8988T (cell line): ENCODE data around the gene KLHDC7A.

Experiments used
- DNase-seq: peaks from one replicate; pipeline ENCODE4 v3.0.0; 2011

Gene KLHDC7A

DNA sequence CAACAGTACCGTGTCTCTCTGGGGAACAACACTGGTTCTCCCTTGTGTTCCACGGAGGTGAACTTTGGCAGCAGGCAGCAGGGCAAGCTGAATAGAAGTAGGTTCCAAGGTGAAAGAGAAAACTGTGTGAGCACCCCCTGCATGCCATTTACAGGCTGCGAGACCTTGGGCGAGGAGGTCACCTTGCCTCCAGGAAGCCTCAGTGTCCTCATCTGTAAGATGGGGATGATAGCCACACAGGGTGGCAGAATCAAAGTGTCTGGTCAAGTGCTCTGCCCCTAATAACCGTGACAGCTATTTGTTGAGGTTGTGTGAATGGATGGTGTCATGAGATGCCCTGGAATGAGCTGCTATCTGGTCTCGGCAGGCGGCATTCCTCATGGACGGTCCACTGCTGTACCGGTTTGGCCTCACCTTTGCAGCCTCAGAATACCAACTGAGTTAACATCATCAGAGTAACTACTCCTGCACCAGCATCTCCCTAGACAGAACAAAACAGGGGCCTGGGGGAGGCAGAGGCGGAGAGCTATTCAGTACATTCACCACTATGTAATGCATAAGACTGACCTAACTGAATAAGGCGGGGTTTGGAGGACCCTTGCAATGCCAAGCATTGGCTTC is 7.4 kb upstream of the KLHDC7A start:
- DNase-seq = no peak

DNA sequence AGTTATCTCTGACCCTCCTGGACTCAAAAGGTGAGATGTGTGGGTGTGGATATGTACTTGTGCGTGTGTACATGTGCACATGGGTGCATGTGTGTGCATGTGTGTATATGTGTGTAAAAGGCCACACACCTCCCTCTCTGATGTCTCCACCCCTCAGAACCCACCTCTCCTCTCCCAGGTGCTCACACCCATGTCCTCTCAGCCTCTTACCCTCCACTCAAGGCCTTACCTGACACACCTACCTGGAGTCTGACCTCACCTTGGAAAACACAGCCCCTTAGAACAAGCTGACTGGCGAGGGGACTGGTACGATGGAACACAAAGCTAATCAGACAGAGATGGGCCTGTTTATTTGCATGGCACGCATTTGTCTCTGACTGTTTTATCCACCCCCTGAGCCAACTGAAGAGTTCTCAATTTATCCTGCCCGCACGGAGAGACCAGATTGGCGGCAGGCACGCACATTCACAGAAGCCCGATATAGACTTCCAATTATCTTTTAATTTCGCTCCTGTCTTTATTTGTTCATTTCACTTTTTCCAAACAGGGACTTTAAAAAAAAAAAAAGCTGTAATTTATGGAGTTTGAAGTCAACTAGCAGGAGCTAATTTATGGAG is 6.1 kb upstream of the KLHDC7A start:
- no peak for DNase-seq

DNA sequence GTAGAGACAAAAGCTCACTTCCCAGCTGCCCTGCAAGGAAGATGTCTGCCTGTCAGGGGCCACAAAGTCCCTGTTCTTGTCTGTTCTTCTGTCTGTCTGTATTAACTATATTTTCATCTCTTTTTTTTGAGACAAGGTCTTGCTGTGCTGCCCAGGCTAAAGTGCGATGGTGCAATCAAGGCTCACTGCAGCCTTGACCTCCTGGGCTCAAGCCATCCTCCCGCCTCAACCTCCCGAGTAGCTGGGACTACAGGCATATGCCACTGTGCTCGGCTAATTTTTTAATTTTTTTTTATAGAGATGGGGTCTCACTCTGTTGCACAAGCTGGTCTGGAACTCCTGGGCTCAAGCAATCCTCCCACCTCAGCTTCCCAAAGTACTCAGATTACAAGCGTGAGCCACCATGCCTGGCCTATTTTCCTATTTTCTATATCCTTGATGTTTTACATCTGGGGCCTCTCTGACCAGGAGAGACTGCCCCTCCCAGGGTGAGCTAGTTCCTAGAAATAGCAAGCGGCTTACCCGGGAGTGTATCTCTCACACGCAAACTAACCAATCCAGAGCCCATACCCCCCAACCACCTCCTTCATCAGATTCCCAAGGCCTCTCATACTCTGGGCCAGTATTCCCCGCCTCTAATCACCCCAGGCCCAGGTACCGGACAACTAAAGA is 5.4 kb upstream of the KLHDC7A start:
- DNase-seq = no peak

DNA sequence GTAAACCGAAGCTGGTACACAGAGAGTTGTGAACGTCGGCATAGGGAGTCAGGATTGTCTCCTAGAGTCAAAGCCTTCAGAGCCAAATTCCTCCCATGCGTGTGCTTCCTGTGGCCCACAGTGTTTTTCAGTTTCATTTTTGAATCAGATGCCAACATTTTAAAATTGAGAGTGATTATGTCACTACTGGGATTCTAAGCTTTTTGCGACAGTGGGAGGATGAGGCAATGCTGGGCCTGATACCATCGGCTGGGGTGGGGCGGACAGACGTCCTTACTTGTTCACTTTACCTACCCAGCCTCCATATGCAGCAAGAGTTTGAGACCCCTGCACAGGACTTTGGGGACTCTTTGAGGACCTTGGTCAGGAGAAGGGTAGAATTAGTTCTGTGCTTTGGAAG is 1.3 kb upstream of the KLHDC7A start:
- DNase-seq = no peak

DNA sequence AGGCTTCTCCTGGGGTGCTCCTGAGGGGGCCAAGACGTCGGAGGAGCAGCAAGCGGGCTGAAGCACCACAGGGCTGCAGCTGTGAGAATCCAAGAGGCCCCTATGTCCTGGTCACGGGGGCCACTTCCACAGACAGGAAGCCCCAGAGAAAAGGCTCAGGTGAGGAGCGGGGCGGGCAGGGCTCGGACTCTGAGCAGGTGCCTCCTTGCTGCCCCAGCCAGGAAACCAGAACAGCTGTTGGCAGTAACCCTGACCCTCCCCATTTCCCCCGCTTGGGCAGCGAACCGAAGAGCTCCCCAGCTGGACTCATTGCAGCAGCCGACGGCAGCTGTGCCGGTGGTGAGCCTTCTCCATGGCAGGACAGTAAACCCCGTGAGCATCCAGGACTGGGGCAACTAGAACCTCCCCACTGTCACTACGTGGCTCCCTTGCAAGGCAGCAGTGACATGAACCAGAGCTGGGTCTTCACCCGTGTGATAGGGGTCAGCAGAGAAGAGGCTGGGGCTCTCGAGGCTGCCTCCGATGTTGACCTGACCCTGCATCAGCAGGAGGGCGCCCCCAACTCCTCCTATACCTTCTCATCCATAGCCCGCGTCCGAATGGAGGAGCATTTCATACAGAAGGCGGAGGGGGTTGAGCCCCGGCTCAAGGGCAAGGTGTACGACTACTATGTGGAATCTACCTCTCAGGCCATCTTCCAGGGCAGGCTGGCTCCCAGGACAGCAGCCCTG is 625 bp downstream of the KLHDC7A start:
- no peak for DNase-seq

DNA sequence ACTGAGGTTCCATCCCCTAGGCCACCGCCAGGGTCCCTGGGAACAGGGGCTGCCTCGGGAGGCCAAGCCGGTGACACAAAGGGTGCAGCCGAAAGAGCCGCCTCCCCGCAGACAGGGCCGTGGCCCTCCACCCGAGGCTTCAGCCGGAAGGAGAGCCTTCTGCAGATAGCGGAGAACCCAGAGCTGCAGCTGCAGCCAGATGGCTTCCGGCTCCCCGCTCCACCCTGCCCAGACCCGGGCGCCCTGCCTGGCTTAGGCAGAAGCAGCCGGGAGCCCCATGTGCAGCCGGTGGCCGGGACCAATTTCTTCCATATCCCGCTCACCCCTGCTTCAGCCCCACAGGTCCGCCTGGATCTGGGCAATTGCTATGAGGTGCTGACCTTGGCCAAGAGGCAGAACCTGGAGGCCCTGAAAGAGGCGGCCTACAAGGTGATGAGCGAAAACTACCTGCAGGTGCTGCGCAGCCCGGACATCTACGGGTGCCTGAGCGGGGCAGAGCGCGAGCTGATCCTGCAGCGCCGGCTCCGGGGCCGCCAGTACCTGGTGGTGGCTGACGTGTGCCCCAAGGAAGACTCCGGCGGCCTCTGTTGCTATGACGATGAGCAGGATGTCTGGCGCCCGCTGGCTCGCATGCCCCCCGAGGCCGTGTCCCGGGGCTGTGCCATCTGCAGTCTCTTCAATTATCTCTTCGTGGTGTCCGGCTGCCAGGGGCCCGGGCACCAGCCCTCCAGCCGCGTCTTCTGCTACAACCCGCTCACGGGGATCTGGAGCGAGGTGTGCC is 1.4 kb downstream of the KLHDC7A start:
- DNase-seq = no peak

DNA sequence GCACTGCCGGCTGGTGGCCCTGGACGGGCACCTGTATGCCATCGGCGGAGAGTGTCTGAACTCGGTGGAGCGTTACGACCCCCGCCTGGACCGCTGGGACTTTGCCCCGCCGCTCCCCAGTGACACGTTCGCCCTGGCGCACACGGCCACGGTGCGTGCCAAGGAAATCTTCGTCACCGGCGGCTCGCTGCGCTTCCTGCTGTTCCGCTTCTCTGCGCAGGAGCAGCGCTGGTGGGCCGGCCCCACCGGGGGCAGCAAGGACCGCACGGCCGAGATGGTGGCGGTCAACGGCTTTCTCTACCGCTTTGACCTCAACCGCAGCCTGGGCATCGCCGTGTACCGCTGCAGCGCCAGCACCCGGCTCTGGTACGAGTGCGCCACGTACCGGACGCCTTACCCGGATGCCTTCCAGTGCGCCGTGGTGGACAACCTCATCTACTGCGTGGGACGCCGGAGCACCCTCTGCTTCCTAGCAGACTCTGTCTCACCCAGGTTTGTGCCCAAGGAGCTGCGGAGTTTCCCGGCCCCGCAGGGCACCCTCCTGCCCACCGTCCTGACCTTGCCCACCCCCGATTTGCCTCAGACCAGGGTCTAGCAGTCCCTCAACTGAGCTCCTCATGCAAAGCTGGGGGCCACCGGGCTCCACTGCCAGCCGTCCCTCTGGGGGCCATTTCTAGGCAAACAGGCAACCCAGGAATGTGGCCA is 2.1 kb downstream of the KLHDC7A start:
- no peak for DNase-seq

DNA sequence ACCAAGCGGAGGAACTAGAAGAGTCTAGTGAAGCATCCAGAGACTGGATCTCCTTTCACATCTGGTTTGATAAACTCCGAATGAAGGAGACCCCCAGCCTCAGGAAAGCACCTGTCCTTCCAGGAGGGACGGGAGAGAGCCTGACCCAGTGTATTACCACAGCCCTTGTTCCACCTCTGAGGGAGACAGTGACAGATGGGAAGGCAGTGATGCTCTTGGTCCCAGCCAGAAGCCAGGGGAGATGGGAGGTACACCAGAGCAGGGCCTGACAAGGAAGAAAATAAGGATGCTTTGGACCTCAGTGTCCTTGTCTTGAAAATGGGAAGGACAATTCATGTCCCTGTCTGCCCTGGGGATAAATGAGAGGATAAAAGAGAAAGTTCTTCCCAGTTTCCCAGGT is 3.5 kb downstream of the KLHDC7A start:
- DNase-seq = no peak

DNA sequence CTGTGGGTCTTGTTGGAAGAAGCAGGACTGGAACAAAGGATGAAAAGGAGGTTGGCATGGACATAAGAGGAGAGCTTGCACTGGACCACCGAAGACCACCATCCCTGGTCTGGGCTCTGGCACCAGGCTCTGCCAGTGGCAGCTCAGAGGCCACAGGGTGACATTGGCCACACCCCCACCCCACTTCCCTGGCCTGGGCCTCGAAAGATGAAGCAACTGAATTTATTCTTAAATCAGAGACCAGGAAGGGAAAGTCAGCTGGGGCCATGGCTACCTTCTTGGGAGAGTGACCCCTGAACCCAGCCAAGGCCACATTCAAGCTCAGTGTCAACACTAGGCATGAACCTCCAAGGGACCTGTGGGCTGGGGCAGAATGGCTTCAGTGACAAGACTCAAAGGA is 4.0 kb downstream of the KLHDC7A start:
- no peak for DNase-seq

DNA sequence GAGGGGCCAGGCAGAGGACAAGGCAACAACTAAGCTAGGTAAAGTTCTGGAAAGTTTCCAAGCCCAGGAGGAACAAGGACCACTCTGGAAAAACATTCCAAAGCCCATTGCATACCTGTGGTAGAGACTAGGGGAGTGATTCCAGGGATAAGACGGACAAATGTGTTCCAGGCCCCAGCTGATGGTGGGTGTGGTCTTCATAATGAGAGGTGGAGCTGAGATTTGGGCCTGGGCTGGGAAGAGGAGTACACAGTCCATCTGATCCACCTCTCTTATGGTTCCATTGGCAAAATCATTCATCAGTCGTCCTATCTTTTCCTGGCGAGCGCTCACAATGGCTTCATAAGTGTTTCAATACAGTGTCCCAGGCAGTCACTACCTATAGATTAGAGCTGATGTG is 4.5 kb downstream of the KLHDC7A start:
- DNase-seq = no peak

DNA sequence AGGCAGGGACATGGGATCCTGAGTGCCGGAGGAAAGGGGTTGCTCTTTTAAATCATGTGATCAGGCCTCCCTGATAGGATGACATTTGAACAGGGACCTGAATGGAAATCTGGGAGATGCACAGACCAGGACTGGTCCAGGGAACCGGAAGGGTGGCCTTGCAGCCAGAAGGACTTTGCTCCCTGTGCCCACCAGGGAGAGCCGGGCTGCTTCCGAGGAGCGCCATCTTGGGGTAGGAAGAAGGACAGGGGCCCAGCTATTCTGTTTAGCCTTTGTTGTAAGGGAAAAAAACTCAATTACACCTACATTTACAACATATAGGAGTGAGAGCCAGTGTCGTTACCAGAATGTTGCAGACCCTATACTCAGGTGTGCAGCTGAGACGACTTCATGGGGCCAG is 5.5 kb downstream of the KLHDC7A start:
- DNase-seq = no peak

DNA sequence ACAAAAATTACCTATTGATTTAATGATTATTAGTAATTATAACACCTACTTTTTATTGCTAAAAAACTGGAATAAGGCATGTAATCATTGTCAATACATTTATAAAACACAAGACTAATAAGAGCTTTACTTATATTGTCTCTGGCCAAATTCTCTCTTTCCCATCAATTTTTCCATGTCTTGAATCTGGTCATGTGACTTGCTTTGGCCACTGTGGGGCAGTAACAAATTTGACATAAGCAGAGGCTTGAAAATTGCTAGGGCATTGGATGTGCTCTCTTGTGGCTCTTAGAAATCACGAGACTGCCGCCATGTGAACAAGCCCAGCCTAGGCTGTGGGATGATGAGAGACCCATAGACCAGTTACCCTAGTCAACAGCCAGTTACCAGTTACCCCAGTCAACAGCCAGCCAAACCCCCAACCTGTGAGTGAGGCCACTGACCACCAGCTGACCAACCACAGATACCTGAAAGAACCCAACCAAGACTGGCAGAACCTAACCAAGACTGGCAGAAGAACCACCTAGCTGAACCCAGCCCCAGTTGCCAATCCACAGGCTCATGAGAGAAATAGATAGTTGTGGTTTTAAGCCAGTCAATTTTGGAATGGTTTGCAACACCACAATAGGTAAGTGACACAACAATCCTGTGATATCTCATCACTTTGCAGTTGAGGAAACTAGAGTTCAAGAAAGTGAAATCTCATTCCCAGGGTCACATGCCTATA is 8.8 kb downstream of the KLHDC7A start:
- no peak for DNase-seq

DNA sequence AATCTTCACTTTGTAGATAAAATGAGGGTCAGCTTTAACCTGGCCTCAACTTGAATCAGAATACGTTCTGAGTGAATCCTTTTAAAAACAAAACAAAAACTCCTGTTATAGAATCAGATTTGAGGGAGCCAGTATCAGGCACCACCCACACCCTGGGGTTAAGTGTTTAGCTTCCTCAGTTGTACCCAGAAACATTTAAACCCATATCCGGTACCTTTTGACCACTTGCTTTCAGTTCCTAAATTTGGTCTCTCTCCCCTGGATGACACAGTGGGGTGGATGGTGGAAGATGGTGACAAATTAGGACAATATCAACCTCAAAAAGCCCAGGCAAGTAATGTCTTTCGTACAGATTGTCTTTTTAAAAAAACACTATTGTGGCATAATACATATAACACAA is 10.4 kb downstream of the KLHDC7A start:
- no peak for DNase-seq

DNA sequence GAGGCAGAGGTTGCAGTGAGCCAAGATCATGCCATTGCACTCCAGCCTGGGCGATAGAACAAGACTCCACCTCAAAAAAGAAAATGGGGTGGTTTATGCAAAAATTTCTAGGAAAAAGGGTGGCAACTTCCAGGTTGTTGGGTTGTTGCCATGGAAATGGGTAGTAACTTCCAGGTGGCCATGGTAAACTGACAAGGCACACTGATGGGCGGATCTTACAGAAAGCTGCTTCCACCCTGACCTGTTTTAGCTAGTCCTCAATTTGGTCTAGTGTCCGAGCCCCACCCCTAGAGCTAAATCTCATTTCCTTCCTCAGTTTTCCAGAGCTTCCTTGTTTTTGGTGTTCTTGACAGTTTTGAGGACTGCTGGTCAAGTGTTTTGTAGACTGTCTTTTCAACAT is 13.6 kb downstream of the KLHDC7A start:
- DNase-seq = no peak

DNA sequence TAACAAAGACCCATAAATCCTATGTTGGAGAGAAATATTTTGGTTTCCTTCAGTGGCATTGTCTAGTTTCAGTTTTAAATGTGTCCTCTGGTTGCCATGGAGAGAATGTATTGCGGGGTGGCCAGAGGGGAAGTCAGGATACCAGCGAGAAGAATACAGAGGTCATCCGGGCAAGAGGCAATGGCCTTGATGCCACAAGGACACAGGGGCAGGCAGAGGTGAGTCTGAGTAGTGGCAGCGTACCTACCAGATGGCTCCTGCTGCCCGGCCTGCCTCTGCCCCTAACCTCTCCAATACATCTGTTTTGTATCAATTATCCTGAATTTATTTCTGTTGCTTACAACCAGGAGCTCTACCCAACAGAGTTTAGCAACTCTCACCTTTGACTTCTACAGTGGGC is 14.9 kb downstream of the KLHDC7A start:
- DNase-seq = no peak

DNA sequence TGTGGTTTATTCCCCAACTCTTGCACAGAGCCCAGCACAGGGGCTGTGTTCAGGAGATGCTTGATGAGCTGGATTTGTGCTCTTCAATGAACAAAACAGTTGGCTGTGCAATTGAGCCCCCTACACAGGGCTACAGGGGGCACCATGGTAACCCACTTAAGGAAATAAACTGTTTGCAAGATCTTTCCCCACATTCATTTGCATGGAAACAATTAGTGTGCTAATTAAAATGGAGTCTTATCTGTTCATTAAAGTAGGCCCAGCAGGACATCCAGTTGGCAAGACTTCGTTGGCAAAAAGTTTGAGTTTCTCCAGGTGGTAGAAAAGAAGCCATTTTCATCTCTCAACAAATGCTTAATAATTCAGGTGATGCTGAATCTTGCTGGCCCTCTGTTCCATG is 15.3 kb downstream of the KLHDC7A start:
- DNase-seq = no peak

DNA sequence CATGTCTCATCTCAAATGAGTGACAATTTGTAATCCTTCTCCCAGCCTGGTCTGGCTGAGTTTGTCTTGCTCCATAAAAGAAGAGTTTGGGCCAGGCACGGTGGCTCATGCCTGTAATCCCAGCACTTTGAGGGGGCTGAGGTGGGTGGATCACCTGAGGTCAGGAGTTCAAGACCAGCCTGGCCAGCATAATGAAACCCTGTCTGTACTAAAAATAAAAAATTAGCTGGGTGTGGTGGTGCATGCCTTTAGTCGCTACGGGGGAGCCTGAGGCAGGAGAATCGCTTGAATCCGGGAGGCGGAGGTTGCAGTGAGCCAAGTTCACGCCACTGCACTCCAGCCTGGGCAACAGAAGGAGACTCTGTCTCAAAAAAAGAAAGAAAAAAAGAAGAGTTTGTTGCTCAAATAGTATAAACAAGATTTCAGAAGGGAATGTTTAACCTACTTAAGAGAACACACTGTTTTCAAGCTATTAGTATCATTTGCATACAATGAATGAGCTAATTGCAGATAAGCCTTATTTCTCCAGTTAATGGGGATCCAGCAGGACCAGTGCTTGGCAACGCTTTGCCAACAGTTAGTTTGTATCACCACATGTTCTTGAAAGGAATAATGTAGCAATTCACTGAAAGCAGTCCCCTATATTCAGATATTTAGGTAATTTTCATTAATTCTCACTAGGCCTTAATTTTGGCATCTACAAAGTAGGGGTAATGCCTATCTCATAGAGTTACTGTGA is 15.9 kb downstream of the KLHDC7A start:
- no peak for DNase-seq

DNA sequence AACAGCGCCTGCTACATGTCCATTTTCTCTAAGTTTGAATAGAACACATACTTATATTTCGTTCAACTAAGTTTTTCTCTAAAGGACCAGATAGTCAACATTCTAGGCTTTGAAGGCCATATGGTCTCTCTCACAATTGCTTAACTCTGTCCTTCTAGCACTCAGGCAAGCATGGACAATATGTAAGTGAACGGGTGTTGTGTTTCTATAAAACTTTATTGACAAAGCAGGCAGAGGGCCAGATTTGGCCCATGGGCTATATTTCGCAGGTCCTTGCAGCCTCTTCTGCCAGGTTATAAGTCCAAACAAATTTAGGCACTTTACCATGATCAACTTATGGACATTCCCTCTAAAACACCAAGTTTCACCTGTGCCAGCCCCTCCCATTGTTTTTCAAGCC is 21.1 kb downstream of the KLHDC7A start:
- no peak for DNase-seq

DNA sequence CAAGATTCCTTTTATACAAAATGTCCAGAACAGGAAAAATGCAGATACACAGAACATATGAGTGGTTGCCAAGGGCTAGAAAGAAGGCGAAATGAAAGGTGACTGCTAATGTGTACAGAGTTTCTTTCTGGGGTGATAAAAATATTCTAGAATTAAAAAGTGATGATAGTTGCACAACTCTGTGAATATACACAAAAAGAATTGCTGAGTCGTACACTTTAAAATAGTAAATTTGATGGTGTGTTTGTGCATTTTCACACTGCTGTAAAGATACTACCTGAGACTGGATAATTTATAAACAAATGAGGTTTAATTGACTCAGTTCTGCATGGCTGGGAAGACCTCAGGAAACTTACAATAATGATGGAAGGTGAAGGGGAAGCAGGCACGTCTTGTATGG is 23.9 kb downstream of the KLHDC7A start:
- DNase-seq = no peak

DNA sequence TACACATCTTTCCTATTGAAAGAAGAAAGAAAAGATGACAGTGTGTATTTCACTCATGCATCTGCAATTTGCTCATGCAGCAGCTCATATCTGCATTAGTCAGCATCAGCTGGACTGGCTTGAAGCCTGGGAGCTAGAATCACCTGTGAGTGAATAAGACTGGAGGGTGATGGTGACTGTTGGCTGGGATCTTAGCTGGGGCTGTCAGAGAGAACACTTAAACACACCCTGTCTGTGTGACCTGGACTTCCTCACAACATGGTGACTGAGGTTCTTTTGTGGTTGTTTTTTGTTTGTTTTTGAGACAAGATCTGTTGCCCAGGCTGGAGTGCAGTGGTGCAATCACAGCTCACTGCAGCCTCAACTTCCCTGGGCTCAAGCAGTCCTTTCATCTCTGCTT is 24.9 kb downstream of the KLHDC7A start:
- DNase-seq = no peak

DNA sequence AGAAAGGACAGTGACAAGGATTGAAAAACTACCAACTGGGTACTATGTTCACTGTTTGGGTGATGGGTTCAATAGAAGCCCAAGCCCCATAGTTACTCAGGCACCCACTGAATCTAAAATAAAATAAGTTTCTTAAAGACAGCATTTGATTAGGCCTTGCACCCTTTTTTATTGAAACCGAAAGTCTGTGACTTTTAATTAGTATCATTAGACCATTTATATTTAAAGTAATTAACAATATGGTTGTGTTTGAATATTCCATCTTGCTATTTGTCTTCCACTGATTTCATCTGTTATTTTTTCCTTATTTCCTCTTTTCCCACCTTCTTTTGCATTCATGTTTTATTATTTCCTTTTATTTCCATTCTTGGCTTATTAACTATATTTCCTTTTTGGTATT is 27.4 kb downstream of the KLHDC7A start:
- no peak for DNase-seq
